ENCODE results near the gene ASPM.

DNA sequence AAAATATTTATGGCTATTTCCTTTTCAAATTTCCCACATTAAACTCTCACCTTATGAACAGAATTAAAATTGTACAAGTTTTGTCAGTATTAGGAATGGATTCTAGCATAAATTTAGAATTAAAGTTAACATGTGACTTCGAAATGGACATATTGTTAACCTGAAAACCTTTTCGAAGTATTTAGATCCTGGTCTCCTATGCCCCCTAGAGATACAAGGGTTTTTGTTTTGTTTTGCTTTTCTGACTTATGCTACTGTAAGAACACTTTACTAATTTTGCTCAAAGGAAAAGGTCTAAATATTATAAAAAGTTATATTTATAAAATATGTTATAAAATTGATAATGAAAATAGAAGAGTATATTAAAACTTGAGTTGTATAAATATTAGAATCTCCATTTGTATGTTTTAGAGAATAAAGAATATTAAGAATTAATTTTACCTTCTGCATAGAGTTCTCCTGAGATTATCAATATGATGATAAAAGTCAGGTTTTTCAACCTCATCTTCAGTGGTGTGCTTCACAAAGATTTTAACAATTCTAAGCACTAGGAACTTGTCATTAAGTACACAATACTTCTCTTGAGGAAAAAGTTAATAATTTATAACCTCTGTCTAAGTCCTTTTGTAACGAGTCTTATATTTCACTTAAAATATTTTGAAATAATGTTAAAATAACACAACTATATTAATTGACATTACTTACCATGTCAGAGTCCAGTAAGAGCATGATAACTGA, 79.6 kb downstream of the ASPM start, which contains the start of gene F13B:
- no peak for TF ChIP-seq ZSCAN18 (tag by site-specific recombination; IDR thresholded peaks at IDR 0.05)
- no peak for TF ChIP-seq YY1 (tag by site-specific recombination; IDR thresholded peaks at IDR 0.05)
- no peak for TF ChIP-seq ZNF302 (tag by site-specific recombination; IDR thresholded peaks at IDR 0.05; ENCODE audit: low read depth)
- TF ChIP-seq ZNF138 (tag by site-specific recombination; IDR thresholded peaks at IDR 0.05; ENCODE audit: borderline replicate concordance): no peak

Data from HEK293 (cell line).